NCI-H2196 (cell line): ENCODE measurements around the gene UBE2H.
"Not testable (repeated sequence)": the region's sequence is repeated elsewhere in the genome, so short reads cannot be mapped to it uniquely, and the experiment has no call there.

Experiments used
- DNase-seq: peaks from one replicate; lab custom pipeline; 2025; ENCODE audit not compliant: unreplicated experiment; lab: John Stamatoyannopoulos, UW

UBE2H gene

GRCh38 chr7:129952653-129953560 is at the start of gene UBE2H:
TSS of gene UBE2H (minus strand) at chr7:129952960. CDS start at chr7:129952555, 405 bp downstream.
- peak; percentile 92 for DNase-seq

- DNase-seq = no peak
Observed at GRCh38 chr7:129998446-129998845, 45.7 kb upstream of the UBE2H start.

GRCh38 chr7:129997285-129997684 is 44.5 kb upstream of the UBE2H start:
- DNase-seq = no peak

- no peak for DNase-seq
Observed at GRCh38 chr7:129993275-129993674, 40.5 kb upstream of the UBE2H start.

- DNase-seq = no peak
Observed at GRCh38 chr7:129990403-129991192, 37.8 kb upstream of the UBE2H start.

GRCh38 chr7:129989466-129989865 is 36.7 kb upstream of the UBE2H start:
- no peak for DNase-seq

GRCh38 chr7:129986600-129986999 is 33.8 kb upstream of the UBE2H start:
- DNase-seq = no peak

GRCh38 chr7:129980667-129981066 is 27.9 kb upstream of the UBE2H start:
- no peak for DNase-seq

- DNase-seq = peak; percentile 39
Observed at GRCh38 chr7:129975309-129975708, 22.5 kb upstream of the UBE2H start.

GRCh38 chr7:129970816-129971215 is 18.1 kb upstream of the UBE2H start:
- no peak for DNase-seq

GRCh38 chr7:129969881-129970446 is 17.2 kb upstream of the UBE2H start:
- no peak for DNase-seq

GRCh38 chr7:129968592-129969383 is 16.0 kb upstream of the UBE2H start:
- DNase-seq = no peak

GRCh38 chr7:129960204-129960475 is 7.4 kb upstream of the UBE2H start:
- not testable (repeated sequence) for DNase-seq

- no peak for DNase-seq
Observed at GRCh38 chr7:129959471-129960203, 6.9 kb upstream of the UBE2H start.

- DNase-seq = no peak
Observed at GRCh38 chr7:129958643-129959470, 6.1 kb upstream of the UBE2H start.

- no peak for DNase-seq
Observed at GRCh38 chr7:129955993-129956543, 3.3 kb upstream of the UBE2H start.

- no peak for DNase-seq
Observed at GRCh38 chr7:129952086-129952652, 591 bp downstream of the UBE2H start.

GRCh38 chr7:129951226-129952085 is 1.3 kb downstream of the UBE2H start:
- no peak for DNase-seq
